Gastrocnemius medialis (tissue), 4 donors: ENCODE measurements around the gene TK2.

Experiments
- CTCF ChIP-seq, 5 experiments: fragments of 450-650 bp in 3 of 5; fragments of 200-600 bp in 2 of 5; sonication (generic) in 2 of 5; IDR thresholded peaks in 4 of 5; conservative IDR thresholded peaks in 1 of 5; 1 replicate in 4 of 5; 2 replicates in 1 of 5; pipeline ENCODE4 v1.5.1; 2016 to 2019; ENCODE audit warnings: antibody characterized with exemption in 5 of 5, mild to moderate bottlenecking in 3 of 5, moderate library complexity in 3 of 5
- POLR2A ChIP-seq, 2 donors: fragments of 450-650 bp; IDR thresholded peaks; one replicate each; pipeline ENCODE4 v1.6.1; 2017; ENCODE audit warnings: antibody characterized with exemption in 2 of 2, mild to moderate bottlenecking in 2 of 2, moderate library complexity in 2 of 2

GRCh38 chr16:66563574-66564334 is 13.8 kb upstream of the TK2 start:
- TF ChIP-seq CTCF (IDR thresholded peaks at IDR 0.05 in 4 of 5, conservative IDR thresholded peaks at IDR 0.05 in 1 of 5) (no peak), POLR2A (IDR thresholded peaks at IDR 0.05) (no peak)
